Islet precursor cell (in vitro differentiated cells): ENCODE measurements around the gene CEP170B.
A peak's percentile ranks its signal among the peaks of the same experiment; 100 is the strongest.
"Not testable (repeated sequence)": the region's sequence is repeated elsewhere in the genome, so short reads cannot be mapped to it uniquely, and the experiment has no call there.

Experiments
- DNase-seq: peaks from one replicate; pipeline ENCODE4 v3.0.0-alpha.2; 2018

The CEP170B gene

GRCh38 chr14:104879983-104880565 is 15.0 kb downstream of the CEP170B start:
- DNase-seq, result no peak

- DNase-seq, result no peak
Observed at GRCh38 chr14:104880584-104881210, 15.6 kb downstream of the CEP170B start.

- no peak for DNase-seq
Observed at GRCh38 chr14:104881369-104881979, 16.4 kb downstream of the CEP170B start.

DNA sequence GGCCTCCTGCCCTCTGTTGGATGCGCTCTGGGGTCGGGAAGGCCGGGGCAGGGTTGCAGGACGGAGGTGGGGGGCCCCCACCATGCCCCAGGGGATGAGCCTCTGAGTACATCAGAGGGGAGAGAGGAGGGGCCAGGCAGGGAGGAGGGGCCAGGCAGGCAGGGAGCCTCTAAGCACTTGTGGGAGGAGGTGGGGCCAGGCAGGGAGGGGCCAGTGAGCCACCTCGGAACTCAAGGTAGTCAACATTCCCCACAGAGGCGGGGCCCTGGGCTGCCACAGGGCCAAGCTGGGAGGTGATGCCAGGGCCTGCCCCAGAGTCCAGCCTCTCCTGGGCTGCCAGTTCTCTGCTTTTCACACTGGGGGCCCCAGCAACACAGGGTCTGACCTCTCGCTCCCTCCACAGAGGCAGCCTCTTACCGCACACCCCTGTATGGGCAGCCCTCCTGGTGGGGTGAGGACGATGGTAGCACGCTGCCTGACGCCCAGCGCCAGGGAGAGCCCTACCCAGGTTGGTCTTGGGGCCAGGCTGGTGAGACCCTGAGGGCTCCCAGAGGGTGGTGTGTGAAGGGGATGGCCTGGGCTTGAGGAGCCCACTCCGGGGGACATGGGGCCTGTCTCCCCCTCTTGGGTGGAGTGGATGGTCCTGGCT is 17.4 kb downstream of the CEP170B start:
- DNase-seq, result peak; percentile 89

DNA sequence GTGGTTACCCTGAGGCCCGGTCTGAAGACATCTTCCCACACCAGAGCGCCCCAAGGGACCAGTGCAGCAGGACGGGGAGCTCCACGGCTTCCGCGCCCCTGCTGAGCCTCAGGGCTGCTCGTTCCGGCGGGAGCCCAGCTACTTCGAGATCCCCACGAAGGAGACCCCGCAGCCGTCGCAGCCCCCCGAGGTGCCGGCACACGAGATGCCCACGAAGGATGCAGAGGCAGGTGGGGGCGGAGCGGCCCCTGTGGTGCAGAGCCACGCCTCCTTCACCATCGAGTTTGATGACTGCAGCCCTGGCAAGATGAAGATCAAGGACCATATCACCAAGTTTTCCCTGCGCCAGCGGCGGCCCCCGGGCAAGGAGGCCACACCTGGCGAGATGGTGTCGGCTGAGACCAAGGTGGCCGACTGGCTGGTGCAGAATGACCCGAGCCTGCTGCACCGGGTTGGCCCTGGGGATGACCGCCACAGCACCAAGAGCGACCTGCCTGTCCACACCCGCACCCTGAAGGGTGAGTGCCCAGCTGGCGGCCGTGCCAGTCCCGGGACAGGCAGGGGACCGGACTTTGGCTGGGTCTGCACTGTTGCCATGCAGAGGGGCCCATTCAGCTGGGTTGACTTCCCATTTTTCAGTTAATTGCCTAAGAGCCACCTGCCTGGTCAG is 18.1 kb downstream of the CEP170B start:
- no peak for DNase-seq

GRCh38 chr14:104883681-104884361 is 18.8 kb downstream of the CEP170B start:
- DNase-seq, result no peak

GRCh38 chr14:104884381-104884780 is 19.3 kb downstream of the CEP170B start:
- DNase-seq, result not testable (repeated sequence)

GRCh38 chr14:104885031-104885972 is 20.2 kb downstream of the CEP170B start:
- no peak for DNase-seq

DNA sequence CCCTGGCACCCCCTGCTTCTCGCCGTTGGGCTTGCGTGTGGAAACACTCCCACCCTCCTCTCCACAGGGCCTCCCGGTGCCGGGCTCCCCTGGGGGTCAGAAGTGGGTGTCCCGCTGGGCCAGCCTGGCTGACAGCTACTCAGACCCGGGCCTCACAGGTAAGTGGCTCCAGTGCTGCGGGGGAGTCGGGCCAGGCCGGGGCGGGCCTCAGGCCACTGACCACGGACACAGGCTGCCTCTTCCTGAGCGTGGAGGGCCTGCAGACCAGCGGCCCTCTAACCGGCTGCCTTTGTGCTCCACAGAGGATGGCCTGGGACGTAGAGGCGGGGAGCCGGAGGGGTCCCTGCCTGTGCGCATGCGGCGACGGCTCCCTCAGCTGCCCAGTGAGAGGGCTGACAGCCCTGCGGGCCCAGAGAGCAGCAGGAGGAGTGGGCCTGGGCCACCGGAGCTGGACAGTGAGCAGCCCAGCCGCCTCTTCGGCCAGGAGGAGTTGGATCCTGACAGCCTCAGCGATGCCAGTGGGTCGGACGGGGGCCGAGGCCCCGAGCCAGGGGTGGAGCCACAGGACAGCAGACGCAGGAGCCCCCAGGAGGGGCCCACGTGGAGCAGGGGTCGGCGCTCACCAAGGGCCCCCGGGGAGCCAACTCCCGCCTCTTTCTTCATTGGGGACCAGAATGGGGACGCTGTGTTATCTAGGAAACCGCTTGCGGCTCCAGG is 21.1 kb downstream of the CEP170B start:
- DNase-seq, result no peak

- no peak for DNase-seq
Observed at GRCh38 chr14:104886690-104887622, 21.9 kb downstream of the CEP170B start.

DNA sequence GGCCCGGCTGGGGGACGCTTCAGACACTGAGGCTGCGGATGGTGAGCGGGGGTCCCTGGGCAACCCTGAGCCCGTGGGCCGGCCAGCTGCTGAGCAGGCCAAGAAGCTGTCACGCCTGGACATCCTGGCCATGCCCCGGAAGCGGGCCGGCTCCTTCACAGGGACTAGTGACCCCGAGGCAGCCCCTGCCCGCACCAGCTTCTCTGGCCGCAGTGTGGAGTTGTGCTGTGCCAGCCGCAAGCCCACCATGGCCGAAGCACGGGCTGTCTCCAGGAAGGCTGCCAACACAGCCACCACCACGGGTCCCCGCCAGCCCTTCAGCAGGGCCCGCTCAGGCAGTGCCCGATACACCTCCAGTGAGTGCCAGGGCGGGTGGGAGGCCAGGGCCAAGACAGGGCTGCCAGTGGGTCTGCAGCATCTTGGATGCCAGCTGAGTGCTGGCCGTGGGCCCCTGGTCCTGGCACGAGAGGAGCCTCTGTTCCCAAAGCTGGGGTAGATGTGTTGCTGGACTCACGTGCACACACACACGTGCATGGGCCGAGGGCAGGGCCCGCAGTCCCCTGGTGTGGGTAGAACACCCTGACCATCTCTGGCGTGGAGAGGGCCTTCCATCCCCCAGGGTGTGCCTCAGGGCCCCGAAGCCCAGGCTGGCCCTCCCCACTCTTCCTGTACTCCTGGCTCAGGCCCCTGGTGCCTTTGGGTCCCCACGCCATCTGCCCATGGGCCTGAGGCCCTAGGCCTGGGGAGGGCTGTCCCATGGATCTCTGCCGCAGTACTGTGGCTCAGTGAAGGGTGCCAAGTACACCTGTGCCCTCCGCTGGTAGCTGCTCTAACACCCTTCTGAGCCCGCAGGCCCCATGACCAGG is 22.8 kb downstream of the CEP170B start:
- DNase-seq, result peak; percentile 46

- peak; percentile 43 for DNase-seq
Observed at GRCh38 chr14:104888489-104889374, 23.7 kb downstream of the CEP170B start.

GRCh38 chr14:104889375-104889757 is 24.3 kb downstream of the CEP170B start:
- DNase-seq, result peak; percentile 40

GRCh38 chr14:104890292-104890691 is 25.2 kb downstream of the CEP170B start:
- DNase-seq, result not testable (repeated sequence)

GRCh38 chr14:104891121-104891551 is 26.1 kb downstream of the CEP170B start:
- peak; percentile 31 for DNase-seq

- peak; percentile 52 for DNase-seq
Observed at GRCh38 chr14:104891664-104892530, 26.8 kb downstream of the CEP170B start.
